ENCODE results near the gene POLR1D.

Gene POLR1D

DNA sequence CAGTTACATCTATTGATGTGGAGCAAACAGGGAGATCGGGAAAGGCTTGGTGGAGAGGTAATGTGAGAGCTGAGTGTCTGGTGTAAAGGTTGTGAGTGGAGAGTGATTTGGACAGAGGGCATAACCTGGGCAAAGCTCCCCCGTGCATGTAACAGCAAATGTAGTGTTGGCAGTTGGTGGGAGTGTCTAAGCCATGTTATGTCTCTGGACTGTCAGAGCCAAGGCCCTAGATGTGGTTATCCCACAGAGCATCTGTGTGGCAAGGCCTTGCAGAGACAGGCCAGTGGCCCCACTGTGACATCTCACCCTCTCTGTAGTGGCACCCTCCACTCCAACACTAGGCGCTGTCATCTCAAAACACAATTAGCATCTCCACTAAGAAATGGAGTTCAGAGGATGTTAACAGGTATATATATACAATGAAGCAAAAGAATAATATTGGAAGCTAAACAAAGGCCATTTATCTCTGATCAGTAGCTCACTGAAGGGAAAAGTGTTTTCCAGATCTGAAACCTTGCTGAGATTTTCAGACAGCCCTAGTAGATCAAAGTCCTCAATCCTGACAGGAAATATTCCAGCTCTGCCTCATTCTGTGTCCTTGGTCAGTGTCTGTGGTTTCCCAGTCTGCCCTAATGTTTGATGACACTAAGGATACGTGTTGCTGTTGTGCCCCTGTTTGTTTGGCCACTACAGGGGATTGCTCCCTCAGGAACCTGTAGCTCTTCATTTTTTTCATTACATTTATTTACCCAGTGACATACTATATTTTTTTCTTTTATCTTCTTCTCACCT lies 20.2 kb downstream of the POLR1D start:
- DNase-seq: no peak

DNA sequence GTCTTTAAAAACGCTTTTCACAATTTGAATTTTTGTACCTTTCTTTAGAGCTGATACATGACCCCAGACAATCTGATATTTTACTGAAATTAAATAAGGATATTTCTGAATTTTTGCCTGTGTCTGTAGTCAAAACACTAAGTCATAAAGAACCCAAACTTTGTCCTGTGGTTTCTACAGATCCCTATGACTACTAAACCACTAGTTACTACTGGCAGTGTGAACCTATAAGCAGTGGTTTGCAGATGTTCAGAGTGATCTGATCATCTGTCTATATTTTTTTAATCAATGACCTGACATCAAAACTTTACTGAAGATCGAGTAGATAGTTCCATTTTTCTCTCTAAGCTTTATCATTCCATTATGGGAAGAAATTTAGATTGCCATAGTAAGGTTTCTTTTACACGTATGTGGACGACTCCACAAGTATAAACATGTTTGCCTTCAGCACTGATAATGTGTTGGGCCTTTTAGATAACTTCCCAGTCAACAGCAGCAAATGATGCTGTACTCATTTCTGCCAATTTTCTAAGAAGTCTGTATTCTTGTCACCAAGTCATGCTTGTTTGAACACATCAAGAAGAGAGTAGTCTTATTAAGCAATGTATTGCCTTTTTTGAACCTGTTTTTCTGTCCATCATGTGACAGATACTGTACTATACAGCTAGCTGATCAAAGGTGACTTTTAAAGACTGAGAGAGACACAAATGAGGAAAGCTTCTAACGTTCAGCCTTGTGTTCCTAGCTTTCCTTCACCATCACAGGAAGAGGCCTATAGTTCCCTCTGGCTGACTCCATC lies 21.8 kb downstream of the POLR1D start:
- no peak for DNase-seq

DNA sequence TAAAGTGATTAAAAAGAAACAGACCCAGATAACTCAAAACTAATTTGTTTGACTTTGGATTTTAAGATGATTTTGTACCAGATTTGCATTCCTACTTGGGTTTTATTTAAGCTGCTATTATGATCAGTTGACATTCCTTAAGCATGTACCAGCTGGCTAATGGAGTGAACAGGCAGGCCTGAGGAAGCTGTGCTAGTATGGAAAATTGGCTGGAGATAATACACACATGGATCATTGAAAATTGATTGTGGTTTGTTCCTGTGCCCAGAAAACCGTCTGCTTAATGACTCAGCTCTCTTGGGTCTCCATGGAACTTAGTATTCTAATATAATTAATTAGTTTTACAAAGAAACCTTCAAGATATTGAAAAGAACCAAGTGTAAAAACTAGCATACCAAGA lies 22.6 kb downstream of the POLR1D start:
- DNase-seq: peak; percentile 40

DNA sequence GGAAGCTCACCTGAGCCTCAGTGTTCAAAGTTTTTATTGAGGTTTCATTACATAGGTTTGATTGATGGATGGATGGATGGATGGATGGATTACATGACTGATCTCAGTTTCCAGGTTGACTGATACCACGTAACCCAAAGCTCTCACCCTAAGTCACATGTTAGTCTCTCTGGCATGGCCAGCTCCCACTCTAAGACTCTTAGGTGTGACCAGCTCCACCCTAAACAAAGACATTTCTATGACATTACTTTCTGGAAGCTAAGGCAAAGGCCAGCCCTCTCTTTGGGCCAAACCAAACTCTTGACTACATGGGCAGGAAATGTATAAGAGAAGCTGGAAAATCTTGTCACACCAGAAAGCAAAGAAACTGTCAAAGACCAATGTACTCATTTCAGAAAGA lies 28.6 kb downstream of the POLR1D start:
- DNase-seq: no peak

DNA sequence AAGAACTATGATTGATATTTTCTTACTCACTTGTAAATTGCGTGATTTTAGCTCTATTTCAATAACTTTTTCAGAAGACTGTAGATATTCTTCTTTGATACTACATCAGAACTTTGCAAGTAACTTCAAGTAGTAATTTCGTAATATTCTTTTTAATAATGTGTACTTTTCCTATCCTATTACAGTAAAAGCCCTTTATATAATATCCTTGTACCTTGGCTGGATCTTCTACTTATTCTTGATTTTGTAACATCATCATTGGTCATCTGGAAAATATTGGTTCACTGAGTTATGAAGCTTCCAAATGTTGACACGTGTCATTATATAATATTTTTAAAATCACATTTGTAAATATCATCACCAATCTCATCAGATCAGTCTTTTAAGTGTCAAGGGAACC lies 32.4 kb downstream of the POLR1D start:
- no peak for DNase-seq

DNA sequence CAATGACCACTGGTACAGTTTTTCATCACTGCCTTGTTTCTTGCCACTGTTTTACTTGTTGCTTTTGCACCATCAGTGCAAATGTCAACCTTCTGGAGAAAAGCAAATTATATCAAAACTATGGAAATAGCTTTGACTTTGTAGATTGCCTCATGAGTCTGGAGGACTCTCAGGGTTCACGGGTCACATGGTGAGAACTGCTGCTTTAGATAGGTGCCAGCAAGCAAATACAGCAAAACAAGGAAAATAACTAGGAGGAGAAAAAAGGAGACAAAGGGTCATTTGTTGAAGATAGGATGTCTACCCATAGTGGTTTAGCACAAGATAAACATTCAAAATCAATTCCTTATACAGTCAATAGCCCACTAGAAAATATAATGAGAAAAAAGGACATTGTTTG lies 33.1 kb downstream of the POLR1D start:
- no peak for DNase-seq

DNA sequence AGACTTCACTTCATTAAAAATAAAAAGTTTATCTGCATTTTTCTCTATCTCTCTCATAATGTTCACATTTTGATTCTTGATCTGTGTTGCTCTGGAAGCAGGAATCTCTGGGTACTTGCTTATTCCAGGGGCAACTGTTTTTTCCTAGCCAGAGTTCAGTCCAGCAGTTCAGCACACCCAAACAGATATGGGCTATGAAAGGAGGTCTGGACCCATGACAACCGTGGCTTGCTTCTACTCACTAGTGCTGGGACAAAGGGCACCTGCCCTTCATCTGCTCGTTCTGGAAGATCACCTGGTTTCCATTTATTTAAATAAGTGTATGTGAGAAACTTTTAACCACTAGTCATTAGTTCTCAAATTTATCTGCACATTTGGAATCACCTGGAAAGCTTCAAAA lies 36.0 kb downstream of the POLR1D start:
- no peak for DNase-seq

DNA sequence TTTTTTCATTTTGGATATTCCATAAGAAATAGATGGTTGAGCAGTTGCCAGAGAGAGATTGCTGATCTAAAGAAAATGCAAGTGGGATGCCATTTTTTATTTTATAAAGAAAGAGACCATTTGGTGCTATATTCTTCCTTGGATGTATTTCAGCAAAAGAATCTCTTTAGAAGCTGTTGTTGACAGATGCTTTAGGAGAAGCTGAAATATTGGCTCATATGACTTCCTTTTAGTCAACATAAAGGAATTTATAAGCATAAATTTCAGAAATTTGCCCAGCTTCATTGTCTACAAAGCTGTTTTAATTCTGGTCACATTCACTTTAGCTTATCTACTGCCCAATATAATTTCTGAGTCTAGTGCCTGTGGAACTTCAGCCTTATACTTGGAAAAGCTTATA lies 36.9 kb downstream of the POLR1D start:
- no peak for DNase-seq

DNA sequence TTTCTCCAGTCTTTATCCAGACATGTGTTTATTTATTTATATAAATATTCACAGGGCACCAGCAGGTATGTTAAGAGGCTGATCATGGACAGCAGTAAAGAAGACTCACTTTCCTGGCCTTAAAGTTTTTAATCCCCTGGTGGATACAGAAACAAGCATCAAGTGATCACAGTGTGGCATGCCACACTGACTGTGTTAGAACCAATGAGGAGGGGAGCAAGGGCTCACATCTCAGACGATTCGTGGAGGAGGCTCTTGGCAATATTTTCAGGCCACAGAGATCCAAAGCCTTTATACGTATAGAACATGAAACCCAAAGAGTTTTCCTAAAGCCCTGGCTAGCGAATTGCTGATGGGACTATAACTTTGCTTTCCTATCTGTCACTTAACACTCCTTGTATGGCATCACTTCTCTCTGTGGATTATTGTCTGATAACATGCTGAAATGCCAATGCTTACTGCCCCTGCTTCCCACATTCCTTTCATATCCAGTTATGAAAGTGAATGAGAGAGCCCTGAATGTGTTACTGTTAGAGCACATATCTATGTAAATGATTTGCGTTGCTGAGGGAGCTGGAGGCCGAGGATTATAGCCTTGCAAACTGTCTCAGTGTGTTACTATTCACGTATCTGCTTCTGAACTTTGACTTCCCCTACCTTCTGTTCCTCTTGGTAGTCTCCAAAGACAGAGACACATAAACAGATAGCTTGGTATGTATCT lies 37.6 kb downstream of the POLR1D start:
- no peak for DNase-seq

DNA sequence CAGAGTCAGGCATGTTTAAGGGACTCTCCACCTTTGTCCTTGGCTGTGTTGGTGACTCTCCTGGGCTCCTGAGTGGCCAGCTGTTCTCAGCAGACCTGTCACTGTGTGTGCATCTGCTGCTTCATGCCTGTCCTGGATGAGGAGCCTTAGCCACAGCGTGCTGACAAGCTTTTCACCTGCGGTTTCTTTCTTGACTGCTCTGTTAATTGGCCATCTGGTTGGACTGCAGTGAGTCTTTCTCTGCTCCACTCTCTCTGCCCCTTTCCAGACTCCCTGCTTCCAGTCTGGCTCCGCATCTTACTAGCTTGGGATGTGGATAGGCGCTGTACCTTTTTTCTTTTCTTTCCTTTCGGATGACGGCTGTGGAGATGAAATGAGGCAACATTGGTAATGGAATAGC lies 38.8 kb downstream of the POLR1D start:
- no peak for DNase-seq

DNA sequence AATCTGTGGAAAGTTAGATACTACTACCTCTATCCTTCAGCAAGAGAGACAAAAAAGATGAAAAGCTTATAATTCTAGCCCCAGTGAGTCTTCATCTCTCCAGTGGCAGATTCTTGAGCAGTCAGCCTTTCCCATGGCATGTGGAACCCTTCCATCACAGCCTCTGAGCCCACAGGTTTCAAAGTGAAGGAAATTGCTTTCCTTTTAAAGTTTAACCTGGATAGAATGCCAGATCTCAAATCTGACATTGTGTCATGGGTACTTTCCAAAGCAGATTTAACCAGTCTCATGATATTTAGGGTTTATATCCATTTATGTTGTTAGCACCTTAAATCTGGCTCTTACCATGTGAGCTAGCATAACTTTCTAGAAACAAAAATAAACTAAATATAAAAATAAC lies 39.3 kb downstream of the POLR1D start:
- no peak for DNase-seq

DNA sequence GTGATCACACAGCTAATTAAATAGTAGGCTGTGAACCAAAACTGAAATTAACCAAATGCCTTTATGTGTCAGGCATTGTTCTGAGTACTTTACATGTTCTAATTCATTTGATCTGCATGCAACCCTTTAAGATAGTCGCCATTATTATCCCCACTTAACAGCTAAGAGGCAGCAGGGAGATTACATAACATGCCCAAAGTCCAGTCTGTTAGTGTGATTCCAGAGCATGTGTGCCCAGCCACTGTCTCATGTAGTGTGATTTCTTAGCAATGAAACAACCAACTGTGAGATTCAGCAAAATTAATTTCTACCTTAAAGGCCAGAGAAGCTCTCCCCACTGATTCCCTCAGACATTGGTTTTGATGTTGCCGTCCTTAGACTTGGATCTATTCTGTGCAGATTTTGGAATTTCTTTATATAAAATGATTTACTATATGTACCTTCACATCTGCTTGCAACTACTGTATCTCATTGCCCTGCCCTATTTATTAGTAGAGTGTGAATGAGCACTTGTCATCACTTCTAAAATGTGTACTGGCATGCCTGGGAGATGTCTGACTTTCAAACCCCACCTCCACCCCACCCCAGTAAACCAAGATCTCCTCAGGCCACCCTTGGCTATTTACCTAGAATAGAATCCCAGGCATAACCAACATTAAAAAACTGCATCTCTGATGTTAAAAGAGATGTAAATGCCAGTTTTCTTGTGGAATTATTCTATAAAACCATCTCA lies 41.2 kb downstream of the POLR1D start:
- DNase-seq: no peak

DNA sequence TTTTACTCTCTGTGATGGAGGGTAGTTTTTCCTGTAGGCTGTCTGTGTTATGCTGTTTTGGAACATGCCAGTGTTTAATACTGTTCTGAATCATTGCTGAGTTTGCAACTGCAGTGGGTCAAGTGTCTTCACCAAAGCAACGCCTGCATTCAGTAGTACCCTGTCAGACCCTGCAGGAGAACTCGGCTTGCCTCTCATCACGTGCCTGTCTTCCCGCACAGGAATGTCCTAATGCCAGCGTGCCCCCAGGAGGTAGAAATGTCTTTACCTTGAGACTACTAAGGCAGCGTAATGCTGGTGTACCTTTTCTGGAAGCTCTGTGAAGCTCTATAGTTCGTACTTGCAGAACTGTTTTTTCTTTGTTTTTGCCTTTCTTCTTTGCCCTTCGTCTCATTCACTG lies 42.3 kb downstream of the POLR1D start:
- no peak for DNase-seq

DNA sequence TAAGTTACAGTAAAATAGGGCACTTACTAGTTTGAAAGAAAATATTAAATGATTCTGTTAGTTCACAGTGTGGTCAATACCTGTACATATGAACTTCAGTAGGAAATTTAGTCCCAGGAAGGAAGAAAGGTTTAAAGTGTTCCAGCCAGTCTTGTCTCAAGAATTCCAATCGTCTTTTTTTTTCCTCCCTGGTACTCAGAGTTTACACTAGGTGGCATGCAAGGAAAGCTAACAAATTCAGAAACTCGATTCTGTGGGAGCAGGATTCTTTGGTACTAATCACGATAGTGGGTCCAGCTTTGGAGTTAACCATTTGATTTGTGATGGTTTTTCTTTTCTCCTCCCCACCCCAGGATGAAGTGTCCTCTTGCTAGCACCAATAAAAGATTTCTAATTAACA lies 43.6 kb downstream of the POLR1D start:
- DNase-seq: no peak

DNA sequence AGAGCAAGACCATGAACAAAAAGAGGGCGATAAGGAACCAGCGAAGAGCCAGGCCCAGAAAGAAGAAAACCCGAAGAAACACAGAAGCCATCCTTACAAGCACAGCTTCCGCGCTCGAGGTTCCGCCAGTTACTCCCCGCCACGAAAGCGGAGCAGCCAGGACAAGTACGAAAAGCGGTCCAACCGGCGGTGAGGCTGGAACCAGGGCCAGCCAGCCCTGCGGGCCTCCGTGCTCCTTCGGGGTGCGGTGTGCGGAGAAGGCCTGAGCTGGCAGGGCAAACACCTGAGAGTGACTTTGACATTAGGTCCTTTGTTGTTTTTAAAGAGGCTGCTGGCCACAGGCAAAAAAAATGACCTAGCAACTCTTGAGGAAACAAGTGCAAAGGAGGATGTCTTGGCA lies 44.1 kb downstream of the POLR1D start:
- DNase-seq: no peak

DNA sequence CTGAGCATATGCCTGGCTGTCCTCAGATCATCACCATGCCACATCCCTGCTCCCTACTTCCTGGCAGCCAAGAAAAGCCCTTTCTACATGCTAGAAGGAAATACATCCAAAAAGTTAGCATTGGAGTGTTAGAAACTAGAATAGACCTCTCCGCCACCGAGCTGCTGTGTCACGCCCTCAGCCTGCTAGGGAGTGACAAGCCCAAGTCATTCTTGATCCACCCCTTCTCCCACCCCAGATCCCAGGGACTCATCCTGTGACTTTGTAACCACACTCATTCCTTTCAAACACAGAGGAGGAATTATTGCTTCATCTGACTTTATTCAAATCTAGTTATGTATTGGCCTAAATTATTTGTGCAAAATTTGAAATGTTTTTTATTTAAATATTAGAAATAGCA lies 45.3 kb downstream of the POLR1D start:
- no peak for DNase-seq

DNA sequence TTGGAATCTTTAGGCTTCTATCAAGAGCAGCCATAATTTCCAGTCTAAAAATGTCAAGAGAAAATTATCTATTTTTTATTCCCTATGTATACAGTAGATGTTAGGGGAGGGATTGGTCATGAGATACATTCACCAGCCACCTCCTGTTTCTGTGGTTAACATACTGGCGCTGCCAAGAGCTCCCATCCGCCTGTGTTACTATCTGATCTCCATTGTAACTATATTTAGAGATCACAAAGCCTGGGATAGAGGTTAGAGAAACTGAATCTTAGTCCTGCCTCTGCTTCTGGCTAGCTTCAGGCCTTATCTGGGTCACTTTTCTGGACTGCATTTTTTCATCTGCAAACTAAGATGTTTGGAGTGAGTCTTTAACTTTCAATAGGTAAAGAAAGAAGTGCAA lies 46.3 kb downstream of the POLR1D start:
- DNase-seq: no peak

DNA sequence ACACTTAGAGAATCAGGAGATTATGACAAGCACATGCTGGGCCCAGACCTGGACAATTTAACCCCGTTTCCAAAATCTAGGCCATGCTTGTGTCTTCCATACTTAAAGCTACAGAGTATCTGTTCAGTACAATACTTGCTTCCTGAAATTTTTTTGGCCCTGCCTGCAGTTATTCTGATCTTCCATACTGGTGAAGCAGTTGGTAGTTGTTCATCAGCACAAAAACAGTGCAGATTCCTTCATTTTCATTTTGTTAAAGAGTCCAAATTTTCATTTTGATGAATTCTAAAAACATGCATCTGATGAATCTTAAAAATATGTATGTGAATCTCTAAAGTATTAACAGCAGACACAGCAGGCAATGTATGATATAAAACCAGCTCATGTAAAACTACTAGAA lies 49.2 kb downstream of the POLR1D start:
- DNase-seq: no peak

DNA sequence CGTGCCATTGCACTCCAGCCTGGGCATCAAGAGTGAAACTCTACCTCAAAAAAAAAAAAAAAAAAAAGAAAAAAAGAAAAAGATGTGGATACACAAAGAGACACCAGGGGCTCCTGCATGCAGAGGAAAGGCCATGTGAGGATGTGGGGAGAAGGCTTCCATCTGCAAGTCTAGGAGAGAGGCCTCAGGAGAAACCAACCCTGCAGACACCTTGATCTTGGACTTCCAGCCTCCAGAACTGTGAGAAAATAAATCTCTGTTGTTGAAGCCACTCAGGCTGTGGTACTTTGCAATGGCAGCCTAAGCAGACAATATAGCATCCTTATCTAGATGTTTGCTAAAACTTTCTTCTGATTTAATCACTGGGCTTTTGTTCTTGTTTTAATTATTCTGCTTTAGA lies 50.3 kb downstream of the POLR1D start:
- no peak for DNase-seq
